Thymus (tissue), 11 donors: Measurements from ENCODE around the gene PPP6C. TPM values are rescaled to one million over a fixed set of nuclear protein-coding genes. Genes with fewer than 3 reads are reported as not detected.
A peak's percentile ranks its signal among the peaks of the same experiment; 100 is the strongest.
"Not testable (repeated sequence)": the region's sequence is repeated elsewhere in the genome, so short reads cannot be mapped to it uniquely, and the experiment has no call there.

Source experiments
- DNase-seq, 9 donors: peaks; one replicate each; pipeline ENCODE4 v3.0.0-alpha.2; 2013; ENCODE audit warnings: low spot score in 9 of 9, low read depth in 6 of 9, missing footprints in 1 of 9
- H3K27ac ChIP-seq, 2 donors: one replicate each; pipeline ENCODE4 v1.5.1; 2013; ENCODE audit warnings: control low read depth in 1 of 2, low read depth in 1 of 2, low read length in 1 of 2, mild to moderate bottlenecking in 1 of 2, moderate library complexity in 1 of 2
- H3K27me3 ChIP-seq, 2 donors: one replicate each; pipeline ENCODE4 v1.5.1; 2013; ENCODE audit warnings: low read length in 1 of 2; ENCODE audit not compliant: control insufficient read depth in 2 of 2, insufficient read depth in 1 of 2
- H3K36me3 ChIP-seq, 2 donors: one replicate each; pipeline ENCODE4 v1.5.1; 2013; ENCODE audit warnings: low read length in 1 of 2, mild to moderate bottlenecking in 1 of 2, moderate library complexity in 1 of 2; ENCODE audit not compliant: control insufficient read depth in 2 of 2, insufficient read depth in 2 of 2
- H3K4me1 ChIP-seq, 2 donors: one replicate each; pipeline ENCODE4 v1.5.1; 2013; ENCODE audit warnings: low read length in 2 of 2; ENCODE audit not compliant: control insufficient read depth in 2 of 2, insufficient read depth in 2 of 2
- H3K4me3 ChIP-seq, 2 donors: one replicate each; pipeline ENCODE4 v1.5.1; 2013; ENCODE audit warnings: low read length in 2 of 2, control low read depth in 1 of 2, mild to moderate bottlenecking in 1 of 2
- H3K9me3 ChIP-seq, 2 donors: one replicate each; pipeline ENCODE4 v1.5.1; 2013; ENCODE audit warnings: low read length in 1 of 2, mild to moderate bottlenecking in 1 of 2; ENCODE audit not compliant: control insufficient read depth in 2 of 2, insufficient read depth in 1 of 2
- WGBS: extraction: QIAGEN DNeasy Blood & Tissue Kit; methylation state at CpG from one replicate; pipeline ENCODE4 v1.1.7; 2013; 5-methylcytosine and 5-hydroxymethylcytosine counted together
- polyA plus RNA-seq: library from polyadenylated mRNA; stranded (reverse); fragments of 200-250 nt; gene quantifications from one replicate; pipeline ENCODE4 v1.2.3, GENCODE V29; 2013
- total RNA-seq: library from RNA; stranded (reverse); fragments of 120-200 nt; gene quantifications from one replicate; pipeline ENCODE4 v1.2.4, GENCODE V29; 2013
- donor health status: healthy.

PPP6C gene
- total and polyA plus RNA-seq, 2 donors: 35.6 to 37.6 TPM

GRCh38 chr9:125227761-125228160 is 38.2 kb upstream of the PPP6C start:
- H3K27me3 ChIP-seq: no peaks in the 10 kb centered on the region
- no peak overlapping the region for H3K4me3 ChIP-seq
- 97% methylated on average over 6 of the region's 6 CpGs for WGBS
- no peaks in the 10 kb centered on the region for H3K4me1 ChIP-seq
- no peak overlapping the region for H3K27ac ChIP-seq
- no peak for DNase-seq
- H3K36me3 ChIP-seq: peaks cover 23% of the 10 kb centered on the region in 2 donors
- H3K9me3 ChIP-seq: no peaks in the 10 kb centered on the region

DNA sequence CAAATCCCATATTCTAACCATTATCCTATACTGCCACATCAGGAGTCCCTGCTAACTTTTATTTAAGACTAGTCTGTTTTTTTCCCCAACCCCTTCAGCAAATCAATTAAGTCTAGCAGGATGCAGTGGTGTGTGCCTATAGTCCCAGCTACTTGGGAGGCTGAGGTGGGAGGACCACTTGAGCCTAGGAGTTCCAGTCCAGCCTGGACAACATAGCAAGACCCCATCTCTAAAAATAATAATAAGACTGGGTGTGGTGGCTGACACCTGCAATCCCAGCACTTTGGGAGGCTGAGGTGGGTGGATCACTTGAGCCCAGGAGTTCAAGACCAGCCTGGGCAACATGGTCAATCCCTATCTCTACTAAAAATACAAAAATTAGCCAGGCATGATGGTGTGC is 35.3 kb upstream of the PPP6C start:
- not testable (repeated sequence) for H3K4me1 ChIP-seq, H3K27ac ChIP-seq, H3K9me3 ChIP-seq, DNase-seq, H3K27me3 ChIP-seq, H3K4me3 ChIP-seq
- H3K36me3 ChIP-seq: peaks cover 9 to 20% of the 10 kb centered on the region in 2 donors

DNA sequence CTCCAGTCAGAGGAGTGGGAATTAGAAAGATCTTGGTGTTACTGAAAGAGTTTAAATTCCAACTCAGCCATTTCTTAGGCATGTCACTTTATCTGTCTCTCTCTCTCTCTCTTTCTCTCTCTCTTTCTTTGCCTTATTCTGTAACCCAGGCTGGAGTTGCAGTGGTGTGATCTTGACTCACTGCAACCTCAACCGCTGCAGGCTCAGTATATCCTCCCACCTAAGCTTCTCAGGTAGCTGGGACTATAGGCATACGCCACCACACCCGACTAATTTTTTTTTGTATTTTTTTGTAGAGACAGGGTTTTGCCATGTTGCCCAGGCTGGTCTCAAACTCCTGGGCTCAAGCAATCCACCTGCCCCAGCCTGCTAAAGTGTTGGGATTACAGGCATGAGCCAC is 29.0 kb upstream of the PPP6C start:
- Histone ChIP-seq H3K27ac (no peak overlapping the region), H3K4me1 (no peaks in the 10 kb centered on the region), H3K4me3 (no peak overlapping the region), H3K36me3 (peaks cover 4 to 10% of the 10 kb centered on the region in 2 donors), H3K27me3 (no peaks in the 10 kb centered on the region), H3K9me3 (no peaks in the 10 kb centered on the region)
- no peak for DNase-seq
- WGBS: 99% methylated on average over 3 of the region's 3 CpGs

DNA sequence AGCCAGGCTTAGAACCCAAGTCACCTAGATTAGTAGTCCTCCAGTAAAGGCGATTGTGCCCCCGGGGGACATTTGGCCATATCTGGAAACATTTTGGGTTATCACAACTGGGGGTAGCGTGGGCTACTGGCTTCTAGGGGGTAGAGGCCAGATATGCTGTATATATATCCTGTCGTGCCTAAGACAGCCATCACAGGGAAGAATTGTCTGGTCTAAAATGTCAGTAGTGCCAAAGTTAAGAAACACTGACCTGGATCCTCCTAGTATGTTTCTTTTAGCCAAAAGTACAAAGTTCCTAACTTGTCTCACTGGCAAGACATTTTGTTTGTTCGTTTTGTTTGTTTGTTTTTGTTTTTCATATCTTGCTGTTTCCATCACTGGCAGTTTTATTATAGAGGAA is 24.6 kb upstream of the PPP6C start:
- no peaks in the 10 kb centered on the region for H3K9me3 ChIP-seq
- 97% methylated on average over 5 of the region's 5 CpGs for WGBS
- no peaks in the 10 kb centered on the region for H3K27me3 ChIP-seq
- no peaks in the 10 kb centered on the region for H3K4me1 ChIP-seq
- no peak overlapping the region for H3K27ac ChIP-seq
- H3K4me3 ChIP-seq: no peak overlapping the region
- peaks cover 13 to 15% of the 10 kb centered on the region in 2 donors for H3K36me3 ChIP-seq
- DNase-seq: no peak

DNA sequence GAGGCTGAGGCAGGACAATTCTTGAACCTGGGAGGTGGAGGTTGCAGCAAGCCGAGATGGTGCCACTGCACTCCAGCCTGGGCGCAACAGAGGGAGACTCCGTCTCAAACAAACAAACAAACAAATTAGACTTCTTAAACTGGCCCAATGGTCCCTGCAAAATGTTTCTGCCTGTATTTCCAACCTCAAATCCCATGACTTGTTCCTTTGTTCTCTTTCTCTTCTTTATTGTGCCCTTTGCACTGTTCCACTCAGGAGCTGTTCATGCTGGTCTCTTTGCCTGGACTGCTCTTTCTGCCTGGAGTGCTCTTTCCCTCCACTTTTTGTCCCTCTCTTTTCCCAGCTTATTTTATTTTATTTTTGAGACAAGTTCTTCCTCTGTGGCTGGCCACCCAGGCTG is 14.9 kb upstream of the PPP6C start:
- no peak for DNase-seq
- Histone ChIP-seq H3K27ac (no peak overlapping the region), H3K27me3 (no peaks in the 10 kb centered on the region), H3K9me3 (no peaks in the 10 kb centered on the region), H3K4me3 (no peak overlapping the region), H3K36me3 (peaks cover 12 to 23% of the 10 kb centered on the region in 2 donors), H3K4me1 (peaks cover 9 to 13% of the 10 kb centered on the region in 2 donors)
- WGBS: 79% methylated on average over 3 of the region's 3 CpGs

GRCh38 chr9:125202846-125203618 is 13.4 kb upstream of the PPP6C start:
- WGBS: 100% methylated on average over 1 of the region's 1 CpG
- Histone ChIP-seq H3K27ac (no peak overlapping the region), H3K36me3 (peaks cover 5 to 15% of the 10 kb centered on the region in 2 donors), H3K9me3 (no peaks in the 10 kb centered on the region), H3K27me3 (no peaks in the 10 kb centered on the region), H3K4me1 (peaks cover 12 to 18% of the 10 kb centered on the region in 2 donors), H3K4me3 (no peak overlapping the region)
- no peak for DNase-seq

DNA sequence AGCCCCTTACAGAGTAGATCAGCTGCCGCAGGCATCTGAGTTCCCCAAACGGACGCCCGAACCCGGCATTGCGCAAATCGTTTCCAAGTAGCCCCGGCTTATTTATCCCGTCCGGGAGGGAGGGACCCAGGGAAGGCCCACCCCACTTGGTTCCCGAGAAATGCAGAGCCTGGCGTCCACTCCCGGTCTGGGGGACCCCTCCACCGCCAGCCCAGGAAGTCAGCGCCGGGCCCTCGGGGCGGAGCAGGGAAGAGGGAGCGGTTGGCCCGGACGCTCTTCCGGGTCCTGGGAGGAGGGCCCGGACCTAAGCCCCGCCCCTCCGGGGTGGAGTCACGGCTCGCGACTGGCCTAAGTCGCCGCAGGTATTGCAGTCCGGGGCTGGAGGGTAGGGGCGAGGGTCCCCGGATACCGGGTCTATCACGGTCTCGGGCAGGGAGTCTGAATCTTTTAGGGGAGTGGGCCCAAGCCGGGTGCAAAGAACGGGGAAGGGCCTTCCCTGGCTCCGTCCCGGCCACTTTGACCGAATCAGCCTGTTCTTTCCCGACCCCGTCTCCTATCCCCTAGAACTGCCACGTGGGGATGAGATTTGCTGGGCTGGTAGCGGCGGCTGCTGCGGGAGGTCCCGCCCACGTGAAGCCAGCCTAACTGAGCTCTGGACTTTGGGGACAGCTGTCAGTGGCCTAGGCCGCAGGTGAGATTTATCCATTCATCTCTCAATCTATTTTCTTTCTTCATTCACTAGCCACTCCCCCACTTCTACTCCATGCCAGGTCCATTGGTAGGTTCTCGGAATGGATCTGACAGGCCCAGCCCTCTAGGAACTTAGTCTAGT is 10.8 kb upstream of the PPP6C start, which contains the start of gene RABEPK:
Gene RABEPK, plus strand, starts transcription at position 327 of the 832 bp plus-strand sequence. CDS start 2,472 bp downstream, outside the sequence.
- WGBS: 1% methylated on average over 51 of the region's 51 CpGs
- Histone ChIP-seq H3K27me3 (no peaks in the 10 kb centered on the region), H3K27ac (peak within 1 kb of the TSS; percentile 91 to 93), H3K36me3 (peaks cover 0 to 6% of the 10 kb centered on the region in 2 donors), H3K9me3 (no peaks in the 10 kb centered on the region), H3K4me3 (peak within 1 kb of the TSS; percentile 94 to 98), H3K4me1 (peaks cover 21 to 34% of the 10 kb centered on the region in 2 donors)
- peak; percentile 78 to 95 (median 87) for DNase-seq

DNA sequence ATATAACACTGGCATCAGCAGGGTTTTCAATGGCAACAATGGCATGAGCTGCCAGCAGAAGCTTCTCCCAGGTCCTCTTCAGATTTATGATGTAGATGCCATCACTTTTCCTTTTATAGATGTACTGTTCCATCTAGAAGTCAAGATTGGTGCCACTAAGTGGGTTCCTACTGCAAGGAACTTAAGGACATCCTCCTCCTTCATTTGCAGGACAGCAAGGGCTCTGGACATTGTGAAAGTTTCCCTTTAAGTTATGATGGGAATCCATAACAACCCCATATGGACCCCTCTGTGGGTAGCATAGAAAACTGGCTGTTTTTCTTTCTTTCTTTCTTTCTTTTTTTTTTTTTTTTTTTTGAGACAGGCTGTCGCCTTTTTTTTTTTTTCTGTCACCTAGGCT is 6.0 kb upstream of the PPP6C start:
- Histone ChIP-seq H3K27ac (peak overlapping the region; percentile 87 to 88), H3K4me1 (peaks cover 46 to 65% of the 10 kb centered on the region in 2 donors), H3K4me3 (peak overlapping the region in 1 of 2 donors; percentile 3)
- peak in 1 of 9 donors; percentile 52 for DNase-seq
- H3K9me3 ChIP-seq, H3K36me3 ChIP-seq, H3K27me3 ChIP-seq: not testable (repeated sequence)
- no CpG with 5 or more reads among the region's 1 CpG for whole genome bisulfite sequencing

DNA sequence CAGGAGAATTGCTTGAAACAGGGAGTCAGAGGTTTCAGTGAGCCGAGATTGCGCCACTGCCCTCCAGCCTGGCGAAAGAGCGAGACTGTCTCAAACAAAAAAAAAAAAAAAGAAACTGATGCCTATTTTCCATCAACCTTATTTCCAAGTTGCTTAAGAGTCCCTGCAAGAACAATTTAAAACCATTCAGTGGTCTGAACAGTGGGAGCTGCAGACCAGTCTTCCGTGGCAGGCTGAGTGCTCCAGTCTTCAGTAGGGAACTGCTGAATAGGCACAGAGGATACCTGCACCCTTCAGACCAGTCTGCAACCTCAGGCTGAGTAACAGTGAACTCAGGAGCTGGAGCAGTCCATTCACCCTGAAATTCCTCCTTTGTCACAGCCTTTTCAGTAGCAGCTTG is 4.9 kb upstream of the PPP6C start:
- H3K27me3 ChIP-seq, H3K36me3 ChIP-seq, H3K4me3 ChIP-seq, H3K9me3 ChIP-seq, DNase-seq: not testable (repeated sequence)
- WGBS: 97% methylated on average over 5 of the region's 5 CpGs
- peak overlapping the region; percentile 11 to 75 for H3K27ac ChIP-seq
- peaks cover 44 to 68% of the 10 kb centered on the region in 2 donors for H3K4me1 ChIP-seq
